Tibial nerve (tissue), 4 donors: ENCODE measurements around the gene HOXA9.

Experiments used
- CTCF ChIP-seq, 5 experiments: fragments of 200-600 bp in 3 of 5; fragments of 450-650 bp in 2 of 5; sonication (generic) in 3 of 5; IDR thresholded peaks; one replicate each; pipeline ENCODE4 v1.5.1; 2016 to 2019; ENCODE audit warnings: antibody characterized with exemption in 5 of 5, mild to moderate bottlenecking in 3 of 5, moderate library complexity in 2 of 5
- EP300 ChIP-seq, 2 donors: sonication (generic); formaldehyde crosslinking; IDR thresholded peaks; one replicate each; pipeline ENCODE4 v1.6.1; 2017; ENCODE audit warnings: antibody characterized with exemption in 2 of 2, mild to moderate bottlenecking in 1 of 2

- TF ChIP-seq CTCF (IDR thresholded peaks at IDR 0.05), result no peak
- no peak for TF ChIP-seq EP300 (IDR thresholded peaks at IDR 0.05)
Measured at GRCh38 chr7:27124096-27124901, 41.0 kb downstream of the HOXA9 start.
